Esophagus muscularis mucosa (tissue), 3 donors: ENCODE data around the gene MRTFB.

Experiments used
- EP300 ChIP-seq: sonication (generic); formaldehyde crosslinking; IDR thresholded peaks from one replicate; pipeline ENCODE4 v1.6.1; 2017; ENCODE audit warnings: antibody characterized with exemption
- TF ChIP-seq, protein P1 (sequence below), 3 experiments: fragments of 200-600 bp in 2 of 3; fragments of 450-650 bp in 1 of 3; sonication (generic) in 2 of 3; IDR thresholded peaks; one replicate each; pipeline ENCODE4 v1.5.1; 2017 to 2019; ENCODE audit warnings: antibody characterized with exemption in 3 of 3, mild to moderate bottlenecking in 2 of 3, moderate library complexity in 1 of 3

- no peak for TF ChIP-seq EP300
- TF ChIP-seq, protein P1, sequence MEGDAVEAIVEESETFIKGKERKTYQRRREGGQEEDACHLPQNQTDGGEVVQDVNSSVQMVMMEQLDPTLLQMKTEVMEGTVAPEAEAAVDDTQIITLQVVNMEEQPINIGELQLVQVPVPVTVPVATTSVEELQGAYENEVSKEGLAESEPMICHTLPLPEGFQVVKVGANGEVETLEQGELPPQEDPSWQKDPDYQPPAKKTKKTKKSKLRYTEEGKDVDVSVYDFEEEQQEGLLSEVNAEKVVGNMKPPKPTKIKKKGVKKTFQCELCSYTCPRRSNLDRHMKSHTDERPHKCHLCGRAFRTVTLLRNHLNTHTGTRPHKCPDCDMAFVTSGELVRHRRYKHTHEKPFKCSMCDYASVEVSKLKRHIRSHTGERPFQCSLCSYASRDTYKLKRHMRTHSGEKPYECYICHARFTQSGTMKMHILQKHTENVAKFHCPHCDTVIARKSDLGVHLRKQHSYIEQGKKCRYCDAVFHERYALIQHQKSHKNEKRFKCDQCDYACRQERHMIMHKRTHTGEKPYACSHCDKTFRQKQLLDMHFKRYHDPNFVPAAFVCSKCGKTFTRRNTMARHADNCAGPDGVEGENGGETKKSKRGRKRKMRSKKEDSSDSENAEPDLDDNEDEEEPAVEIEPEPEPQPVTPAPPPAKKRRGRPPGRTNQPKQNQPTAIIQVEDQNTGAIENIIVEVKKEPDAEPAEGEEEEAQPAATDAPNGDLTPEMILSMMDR (IDR thresholded peaks at IDR 0.05), result no peak
Measured at GRCh38 chr16:14109077-14109775, 38.1 kb downstream of the MRTFB start.
